ENCODE results near the gene GCK. TPM values are rescaled to one million over a fixed set of nuclear protein-coding genes. Genes with fewer than 3 reads are reported as not detected.
"Not testable (repeated sequence)": the region's sequence is repeated elsewhere in the genome, so short reads cannot be mapped to it uniquely, and the experiment has no call there.

The GCK gene
- total RNA-seq, 4 donors from 2014 or later: 0.16 to 0.96 TPM; not detected in 2

DNA sequence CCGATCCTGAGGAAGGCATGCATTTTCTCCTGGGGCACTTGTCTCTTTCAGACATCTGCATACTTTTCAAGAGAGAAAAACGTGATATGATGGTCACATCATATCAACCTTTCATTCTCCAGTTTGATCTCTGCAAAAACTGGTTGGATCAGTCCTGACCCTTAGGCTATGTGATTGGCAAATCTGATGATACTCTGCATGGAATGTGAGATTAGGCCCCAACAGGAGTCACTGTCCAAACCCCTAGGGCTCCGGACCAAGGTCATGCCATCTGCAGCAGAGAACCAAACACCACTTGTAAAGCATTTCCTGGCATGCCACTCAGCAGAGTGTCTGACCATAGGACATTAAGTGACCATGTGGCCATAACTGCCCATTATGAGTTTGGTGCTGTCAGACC is 8.6 kb downstream of the GCK start:
- H3K4me1 ChIP-seq: no peaks in the 10 kb centered on the region
- peaks cover 0 to 3% of the 10 kb centered on the region in 2 donors for H3K9me3 ChIP-seq
- no peak for DNase-seq
- H3K36me3 ChIP-seq: no peaks in the 10 kb centered on the region
- no peak overlapping the region for H3K27ac ChIP-seq
- in situ Hi-C loops (cut with MboI; ENCODE audit: low pct_ligation_motif_present in 1 of 4, low pct_unique_long_range_greater_than_20kb in 1 of 4, low sequenced_read_pairs in 3 of 4) (no loop called here), intact Hi-C loops (cut with DNase I; ENCODE audit: low total_unique reads) (no loop called here)
- no peak overlapping the region for H3K4me3 ChIP-seq
- TF ChIP-seq EP300 (IDR thresholded peaks at IDR 0.05; ENCODE audit: low read depth): no peak
- no peak for TF ChIP-seq POLR2A (IDR thresholded peaks at IDR 0.05)
- TF ChIP-seq POLR2AphosphoS5 (IDR thresholded peaks at IDR 0.05): no peak
- TF ChIP-seq, protein P1, sequence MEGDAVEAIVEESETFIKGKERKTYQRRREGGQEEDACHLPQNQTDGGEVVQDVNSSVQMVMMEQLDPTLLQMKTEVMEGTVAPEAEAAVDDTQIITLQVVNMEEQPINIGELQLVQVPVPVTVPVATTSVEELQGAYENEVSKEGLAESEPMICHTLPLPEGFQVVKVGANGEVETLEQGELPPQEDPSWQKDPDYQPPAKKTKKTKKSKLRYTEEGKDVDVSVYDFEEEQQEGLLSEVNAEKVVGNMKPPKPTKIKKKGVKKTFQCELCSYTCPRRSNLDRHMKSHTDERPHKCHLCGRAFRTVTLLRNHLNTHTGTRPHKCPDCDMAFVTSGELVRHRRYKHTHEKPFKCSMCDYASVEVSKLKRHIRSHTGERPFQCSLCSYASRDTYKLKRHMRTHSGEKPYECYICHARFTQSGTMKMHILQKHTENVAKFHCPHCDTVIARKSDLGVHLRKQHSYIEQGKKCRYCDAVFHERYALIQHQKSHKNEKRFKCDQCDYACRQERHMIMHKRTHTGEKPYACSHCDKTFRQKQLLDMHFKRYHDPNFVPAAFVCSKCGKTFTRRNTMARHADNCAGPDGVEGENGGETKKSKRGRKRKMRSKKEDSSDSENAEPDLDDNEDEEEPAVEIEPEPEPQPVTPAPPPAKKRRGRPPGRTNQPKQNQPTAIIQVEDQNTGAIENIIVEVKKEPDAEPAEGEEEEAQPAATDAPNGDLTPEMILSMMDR (IDR thresholded peaks at IDR 0.05): no peak
- H3K27me3 ChIP-seq: peaks cover 6% of the 10 kb centered on the region
- 51 to 65% methylated on average over 2 to 3 of the region's 3 CpGs for WGBS, 2 donors (ENCODE audit: low coverage in 1 of 2)

DNA sequence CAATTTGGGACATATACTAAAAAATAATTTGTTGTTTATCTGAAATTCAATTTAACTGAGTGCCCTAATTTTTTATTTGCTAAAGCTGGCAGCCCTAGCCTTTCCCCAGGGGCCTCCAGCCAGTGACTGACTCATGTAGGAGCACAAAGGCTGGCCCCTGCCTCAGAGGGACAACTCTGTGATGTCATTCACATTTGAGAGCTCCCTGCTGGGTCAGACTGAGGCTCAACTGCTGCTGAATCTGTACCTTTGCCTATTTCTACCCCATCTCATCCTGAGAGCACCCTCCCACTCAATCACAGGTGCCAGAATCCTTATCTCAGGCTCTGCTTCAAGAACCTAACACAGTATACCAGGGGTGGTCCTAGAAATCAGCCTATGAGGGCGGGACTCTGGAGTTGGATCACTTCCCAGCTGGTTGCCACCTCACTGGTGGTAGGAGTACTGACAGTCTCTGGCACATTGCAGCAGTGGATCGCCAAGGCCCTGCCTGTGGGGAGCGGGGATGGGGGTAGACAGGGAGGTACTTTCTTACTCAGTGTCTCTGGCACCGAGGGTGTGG is 11.6 kb downstream of the GCK start:
- no peaks in the 10 kb centered on the region for H3K36me3 ChIP-seq
- 69 to 100% methylated on average over 1 to 4 of the region's 4 CpGs for WGBS, 2 donors (ENCODE audit: low coverage in 1 of 2)
- TF ChIP-seq, protein P1 (IDR thresholded peaks at IDR 0.05): no peak
- TF ChIP-seq POLR2A (IDR thresholded peaks at IDR 0.05) (no peak), EP300 (IDR thresholded peaks at IDR 0.05; ENCODE audit: low read depth) (no peak), POLR2AphosphoS5 (IDR thresholded peaks at IDR 0.05) (no peak)
- H3K27me3 ChIP-seq: peaks cover 2% of the 10 kb centered on the region
- H3K4me3 ChIP-seq: no peak overlapping the region
- H3K9me3 ChIP-seq: no peaks in the 10 kb centered on the region
- intact Hi-C loops (cut with DNase I; ENCODE audit: low total_unique reads) (no loop called here), in situ Hi-C loops (cut with MboI; ENCODE audit: low pct_ligation_motif_present in 1 of 4, low pct_unique_long_range_greater_than_20kb in 1 of 4, low sequenced_read_pairs in 3 of 4) (no loop called here)
- no peaks in the 10 kb centered on the region for H3K4me1 ChIP-seq
- DNase-seq: no peak
- no peak overlapping the region for H3K27ac ChIP-seq

DNA sequence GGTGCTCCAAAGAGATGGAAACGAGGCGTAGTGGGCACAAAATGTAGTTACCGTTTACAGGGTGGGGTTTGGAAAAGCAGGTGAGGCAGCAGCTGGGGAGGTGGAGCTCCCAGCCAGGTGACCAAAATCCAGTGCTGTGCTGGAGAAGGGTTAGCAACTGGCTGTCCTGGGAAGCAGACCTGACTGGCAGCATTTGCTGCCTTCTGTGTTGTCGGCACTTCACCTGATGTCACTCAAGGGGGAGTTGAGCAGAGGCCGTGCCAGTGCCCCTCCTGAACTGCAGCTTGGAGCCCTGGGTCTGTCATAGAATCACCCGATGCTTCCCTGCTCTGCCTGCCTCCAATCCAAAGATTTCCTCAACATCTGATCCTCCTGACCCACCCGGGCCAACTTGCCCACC is 12.8 kb downstream of the GCK start:
- WGBS, 2 donors (ENCODE audit: low coverage in 1 of 2): 73 to 90% methylated on average over 2 to 7 of the region's 7 CpGs
- H3K27me3 ChIP-seq: no peaks in the 10 kb centered on the region
- DNase-seq: no peak
- intact Hi-C loops (cut with DNase I; ENCODE audit: low total_unique reads) (no loop called here), in situ Hi-C loops (cut with MboI; ENCODE audit: low pct_ligation_motif_present in 1 of 4, low pct_unique_long_range_greater_than_20kb in 1 of 4, low sequenced_read_pairs in 3 of 4) (no loop called here)
- no peak for TF ChIP-seq EP300 (IDR thresholded peaks at IDR 0.05; ENCODE audit: low read depth)
- TF ChIP-seq POLR2A (IDR thresholded peaks at IDR 0.05): no peak
- TF ChIP-seq POLR2AphosphoS5 (IDR thresholded peaks at IDR 0.05): no peak
- TF ChIP-seq, protein P1 (IDR thresholded peaks at IDR 0.05): no peak
- H3K9me3 ChIP-seq: no peaks in the 10 kb centered on the region
- no peaks in the 10 kb centered on the region for H3K36me3 ChIP-seq
- H3K4me3 ChIP-seq: no peak overlapping the region
- no peak overlapping the region for H3K27ac ChIP-seq
- H3K4me1 ChIP-seq: no peaks in the 10 kb centered on the region

DNA sequence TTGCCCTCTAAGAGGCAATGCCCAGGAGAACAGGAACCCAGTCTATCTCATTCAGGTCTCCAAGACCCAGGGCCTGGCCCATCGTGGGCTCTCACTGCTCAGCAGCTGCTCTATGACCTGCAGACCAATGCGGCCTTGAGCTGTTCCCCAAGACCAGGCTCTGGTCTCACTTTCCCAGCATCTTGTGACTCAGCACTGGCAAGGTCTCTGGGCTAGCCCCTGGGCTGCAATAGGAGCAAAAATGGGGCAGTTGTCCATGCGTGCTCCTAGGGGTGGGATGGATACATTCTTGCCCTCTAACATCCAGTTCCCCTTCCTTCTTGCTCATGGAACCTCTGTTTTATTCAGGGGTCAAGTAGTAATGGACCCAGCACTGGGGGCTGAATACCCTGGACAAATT is 13.5 kb downstream of the GCK start:
- H3K27ac ChIP-seq: no peak overlapping the region
- H3K36me3 ChIP-seq: no peaks in the 10 kb centered on the region
- DNase-seq: no peak
- TF ChIP-seq POLR2A (IDR thresholded peaks at IDR 0.05) (no peak), EP300 (IDR thresholded peaks at IDR 0.05; ENCODE audit: low read depth) (no peak)
- TF ChIP-seq, protein P1 (IDR thresholded peaks at IDR 0.05): no peak
- H3K4me1 ChIP-seq: no peaks in the 10 kb centered on the region
- no peaks in the 10 kb centered on the region for H3K27me3 ChIP-seq
- H3K9me3 ChIP-seq: no peaks in the 10 kb centered on the region
- no peak overlapping the region for H3K4me3 ChIP-seq
- WGBS, 2 donors (ENCODE audit: low coverage in 1 of 2): 79 to 100% methylated on average over 1 to 3 of the region's 3 CpGs
- intact Hi-C loops (cut with DNase I; ENCODE audit: low total_unique reads) (no loop called here), in situ Hi-C loops (cut with MboI; ENCODE audit: low pct_ligation_motif_present in 1 of 4, low pct_unique_long_range_greater_than_20kb in 1 of 4, low sequenced_read_pairs in 3 of 4) (no loop called here)

DNA sequence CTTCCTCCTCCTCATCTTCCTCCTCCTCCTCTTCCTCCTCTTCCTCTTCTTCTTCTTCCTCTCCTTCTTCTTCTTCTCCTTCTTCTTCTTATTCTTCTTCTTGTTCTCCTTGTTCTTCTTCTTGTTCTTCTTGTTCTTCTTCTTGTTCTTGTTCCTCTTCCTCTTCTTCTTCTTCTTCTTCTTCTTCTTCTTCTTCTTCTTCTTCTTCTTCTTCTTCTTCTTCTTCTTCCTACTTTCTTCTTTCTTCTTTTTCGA is 14.6 kb downstream of the GCK start:
- H3K27ac ChIP-seq; in situ Hi-C loops (cut with MboI; ENCODE audit: low pct_ligation_motif_present in 1 of 4, low pct_unique_long_range_greater_than_20kb in 1 of 4, low sequenced_read_pairs in 3 of 4); H3K27me3 ChIP-seq; H3K36me3 ChIP-seq; intact Hi-C loops (cut with DNase I; ENCODE audit: low total_unique reads); H3K4me1 ChIP-seq; H3K9me3 ChIP-seq; DNase-seq; H3K4me3 ChIP-seq: not testable (repeated sequence)
- 50% methylated on average over 1 of the region's 1 CpG; no CpG with 5 or more reads in 1 of the 2 donors for WGBS, 2 donors (ENCODE audit: low coverage in 1 of 2)
